DND-41 (cell line): Measurements from ENCODE around the gene ZNF649.

Source experiments
- ATAC-seq: fragments of 200-7000 bp; cut with Tn5 transposase; 3 replicates; pipeline ENCODE4 v1.9.1; 2021; ENCODE audit warnings: low read depth; ENCODE audit not compliant: insufficient read depth
- DNase-seq: peaks from one replicate; pipeline ENCODE4 v3.0.0-alpha.2; 2020
- H2AFZ ChIP-seq: 2 replicates; pipeline ENCODE4 v1.6.0; 2012; ENCODE audit warnings: low read depth, low read length
- H3K27ac ChIP-seq: 2 replicates; pipeline ENCODE4 v1.5.1; 2012; ENCODE audit warnings: low read length, inconsistent platforms
- H3K27me3 ChIP-seq: fragments of 200-600 bp; sonication (generic); 2 replicates; pipeline ENCODE4 v1.6.0; 2012; ENCODE audit warnings: low read length, mild to moderate bottlenecking, inconsistent platforms; ENCODE audit not compliant: insufficient read depth, poor library complexity
- H3K36me3 ChIP-seq: 2 replicates; pipeline ENCODE4 v1.5.1; 2012; ENCODE audit warnings: low read length, inconsistent platforms; ENCODE audit not compliant: insufficient read depth
- H3K4me1 ChIP-seq: 2 replicates; pipeline ENCODE4 v1.5.1; 2012; ENCODE audit warnings: mild to moderate bottlenecking, low read length; ENCODE audit not compliant: insufficient read depth
- H3K4me2 ChIP-seq: 2 replicates; pipeline ENCODE4 v1.6.0; 2012; ENCODE audit warnings: mild to moderate bottlenecking, moderate library complexity, low read length, inconsistent platforms; ENCODE audit not compliant: insufficient read depth
- H3K4me3 ChIP-seq, 2 experiments: fragments of 200-600 bp in 1 of 2; shearing (Covaris generic) in 1 of 2; 2 replicates each; pipeline ENCODE4 v1.5.1; 2012 to 2016; ENCODE audit warnings: inconsistent platforms in 2 of 2, low read length in 2 of 2, mild to moderate bottlenecking in 2 of 2, low read depth in 1 of 2, moderate library complexity in 1 of 2
- H3K79me2 ChIP-seq: 2 replicates; pipeline ENCODE4 v1.6.0; 2012; ENCODE audit warnings: low read length, inconsistent platforms; ENCODE audit not compliant: insufficient read depth
- H3K9ac ChIP-seq: 2 replicates; pipeline ENCODE4 v1.6.0; 2012; ENCODE audit warnings: low read depth, mild to moderate bottlenecking, inconsistent platforms, low read length, moderate library complexity
- H3K9me3 ChIP-seq: 2 replicates; pipeline ENCODE4 v1.5.1; 2012; ENCODE audit warnings: low read length, moderate library complexity, mild to moderate bottlenecking, inconsistent platforms; ENCODE audit not compliant: insufficient read depth, severe bottlenecking
- H4K20me1 ChIP-seq: 2 replicates; pipeline ENCODE4 v1.6.0; 2012; ENCODE audit warnings: low read length; ENCODE audit not compliant: insufficient read depth
- CTCF ChIP-seq: IDR thresholded peaks from 2 replicates; pipeline ENCODE4 v1.5.1; 2012; ENCODE audit warnings: borderline replicate concordance, low read length, moderate library complexity, mild to moderate bottlenecking; ENCODE audit not compliant: poor library complexity, severe bottlenecking; ENCODE audit errors: extremely low read depth
- EZH2 ChIP-seq: IDR thresholded peaks from 3 replicates; pipeline ENCODE4 v1.6.1; 2012; ENCODE audit warnings: borderline replicate concordance, low read depth, mild to moderate bottlenecking, moderate library complexity, low read length, inconsistent platforms; ENCODE audit not compliant: severe bottlenecking

ZNF649 gene

GRCh38 chr19:51903192-51903591 lies 1.6 kb downstream of the ZNF649 start:
- Histone ChIP-seq H3K4me3 (peak overlapping the region in 1 of 2 experiments; percentile 76; a peak in 2 of 4 replicates), H4K20me1 (no peaks in the 10 kb centered on the region), H3K9ac (no peak overlapping the region), H2AFZ (no peak overlapping the region), H3K27ac (0 out of 2 replicates have a peak overlapping the region, but pooled peaks have one; percentile 6), H3K9me3 (peaks cover 67% of the 10 kb centered on the region), H3K4me2 (peak overlapping the region; percentile 65), H3K4me1 (peaks cover 12% of the 10 kb centered on the region), H3K79me2 (peaks cover 66% of the 10 kb centered on the region), H3K27me3 (no peaks in the 10 kb centered on the region), H3K36me3 (peaks cover 59% of the 10 kb centered on the region)
- no peak for TF ChIP-seq CTCF
- TF ChIP-seq EZH2: no peak
- DNase-seq (no peak), ATAC-seq (no peak)

- no peak for ATAC-seq
- peaks cover 12% of the 10 kb centered on the region for H3K4me1 ChIP-seq
- H3K4me3 ChIP-seq: peak overlapping the region in 1 of 2 experiments; percentile 76; a peak in 1 of 4 replicates
- no peaks in the 10 kb centered on the region for H4K20me1 ChIP-seq
- H3K79me2 ChIP-seq: peaks cover 71% of the 10 kb centered on the region
- no peak overlapping the region for H3K4me2 ChIP-seq
- H2AFZ ChIP-seq: no peak overlapping the region
- no peak for DNase-seq
- TF ChIP-seq CTCF: peak; percentile 8
- no peak for TF ChIP-seq EZH2
- H3K27ac ChIP-seq: no peak overlapping the region
- no peaks in the 10 kb centered on the region for H3K27me3 ChIP-seq
- H3K9me3 ChIP-seq: peaks cover 80% of the 10 kb centered on the region
- no peak overlapping the region for H3K9ac ChIP-seq
- H3K36me3 ChIP-seq: peaks cover 72% of the 10 kb centered on the region
Observed at GRCh38 chr19:51901860-51902259, 3.0 kb downstream of the ZNF649 start.

GRCh38 chr19:51891193-51891747 lies 13.5 kb downstream of the ZNF649 start:
- peaks cover 76% of the 10 kb centered on the region for H3K9me3 ChIP-seq
- no peak overlapping the region for H3K27ac ChIP-seq
- H3K4me3 ChIP-seq: no peak overlapping the region; a peak in 1 of 4 replicates
- 0 out of 2 replicates have a peak, but pooled peaks cover 8% of the 10 kb centered on the region for H3K79me2 ChIP-seq
- ATAC-seq: no peak
- no peak overlapping the region for H3K9ac ChIP-seq
- peaks cover 85% of the 10 kb centered on the region for H3K36me3 ChIP-seq
- H3K4me2 ChIP-seq: no peak overlapping the region
- TF ChIP-seq EZH2 (no peak), CTCF (no peak)
- H2AFZ ChIP-seq: no peak overlapping the region
- no peaks in the 10 kb centered on the region for H4K20me1 ChIP-seq
- no peaks in the 10 kb centered on the region for H3K27me3 ChIP-seq
- H3K4me1 ChIP-seq: peaks cover 18% of the 10 kb centered on the region
- DNase-seq: peak; percentile 11
